ENCODE measurements around the gene TSPY3. TPM values are rescaled to one million over a fixed set of nuclear protein-coding genes. Genes with fewer than 3 reads are reported as not detected.
"Not testable (repeated sequence)": the region's sequence is repeated elsewhere in the genome, so short reads cannot be mapped to it uniquely, and the experiment has no call there.

Gene TSPY3
- not detected in 2 replicates for total RNA-seq (2014; rRNA removed; shearing (Covaris generic))

GRCh38 chrY:9398121-9398520 is at the start of gene TSPY3:
Gene TSPY3 (plus strand): TSS chrY:9398421. CDS start chrY:9398467, 46 bp downstream.
- DNase-seq (ENCODE audit: low spot score), result not testable (repeated sequence)

GRCh38 chrY:9357497-9357896 is 40.7 kb upstream of the TSPY3 start, which contains the start of gene TSPY8:
Gene TSPY8 (plus strand): TSS chrY:9357797. CDS start chrY:9357843, 46 bp downstream.
- not testable (repeated sequence) for DNase-seq (ENCODE audit: low spot score)

DNA sequence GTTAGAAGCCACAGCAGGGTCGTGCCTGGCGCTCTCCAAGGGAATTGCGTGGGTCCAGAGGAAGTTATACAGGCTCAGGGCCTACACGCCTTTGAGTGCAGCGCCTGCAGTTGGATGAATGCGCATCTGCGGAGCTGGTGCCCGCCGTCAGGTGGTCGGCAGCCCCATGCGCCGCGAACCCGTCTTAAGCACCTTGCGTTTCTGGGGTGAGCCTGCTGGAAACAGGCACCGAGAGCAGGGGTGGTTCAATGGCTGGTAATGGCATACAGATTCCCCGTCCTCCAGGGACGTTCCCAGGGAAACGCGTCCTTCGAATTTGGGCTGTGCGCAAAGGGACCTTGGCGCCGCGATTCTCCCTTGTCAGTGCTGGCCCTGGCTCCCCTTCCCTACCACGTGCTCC is 1.7 kb upstream of the TSPY3 start:
- not testable (repeated sequence) for DNase-seq (ENCODE audit: low spot score)

Other genes with a start within 250 kb of the TSPY3 start
- gene TSPY4, start 61.0 kb upstream of the TSPY3 start, total RNA-seq (2014; rRNA removed; shearing (Covaris generic)), result not detected in 2 replicates
- gene TSPY8, start 40.6 kb upstream of the TSPY3 start, total RNA-seq (2014; rRNA removed; shearing (Covaris generic)), result not detected in 2 replicates
- 0.24 TPM in 1 of 2 replicates, not detected in the other for gene TSPY1, start 68.5 kb downstream of the TSPY3 start, total RNA-seq (2014; rRNA removed; shearing (Covaris generic))
- not detected in 2 replicates for gene TSPY9, start 88.8 kb downstream of the TSPY3 start, total RNA-seq (2014; rRNA removed; shearing (Covaris generic))
- 0.24 TPM in 1 of 2 replicates, not detected in the other for gene TSPY10, start 129.5 kb downstream of the TSPY3 start, total RNA-seq (2014; rRNA removed; shearing (Covaris generic))